Measurements from ENCODE around the gene DHX40.

DNA sequence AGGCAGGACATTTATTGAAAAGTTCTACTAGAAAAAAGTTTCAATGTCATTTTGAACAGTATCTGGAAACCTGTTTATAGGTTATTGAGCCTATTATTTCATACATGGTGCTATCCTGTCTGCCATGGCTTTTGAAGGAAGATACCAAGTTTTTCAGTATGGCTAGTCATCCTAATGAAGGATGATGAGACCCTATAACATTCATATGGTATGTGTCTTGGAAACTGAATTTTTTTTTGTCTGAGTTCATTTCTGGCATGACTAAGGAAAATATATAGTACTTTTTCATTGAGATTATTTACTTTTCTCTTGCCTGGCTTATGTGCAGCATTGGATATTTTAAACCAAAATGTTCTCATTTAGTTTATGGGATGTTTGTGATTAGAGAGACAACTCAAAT is 84.5 kb downstream of the DHX40 start:
- TF ChIP-seq, protein P1, sequence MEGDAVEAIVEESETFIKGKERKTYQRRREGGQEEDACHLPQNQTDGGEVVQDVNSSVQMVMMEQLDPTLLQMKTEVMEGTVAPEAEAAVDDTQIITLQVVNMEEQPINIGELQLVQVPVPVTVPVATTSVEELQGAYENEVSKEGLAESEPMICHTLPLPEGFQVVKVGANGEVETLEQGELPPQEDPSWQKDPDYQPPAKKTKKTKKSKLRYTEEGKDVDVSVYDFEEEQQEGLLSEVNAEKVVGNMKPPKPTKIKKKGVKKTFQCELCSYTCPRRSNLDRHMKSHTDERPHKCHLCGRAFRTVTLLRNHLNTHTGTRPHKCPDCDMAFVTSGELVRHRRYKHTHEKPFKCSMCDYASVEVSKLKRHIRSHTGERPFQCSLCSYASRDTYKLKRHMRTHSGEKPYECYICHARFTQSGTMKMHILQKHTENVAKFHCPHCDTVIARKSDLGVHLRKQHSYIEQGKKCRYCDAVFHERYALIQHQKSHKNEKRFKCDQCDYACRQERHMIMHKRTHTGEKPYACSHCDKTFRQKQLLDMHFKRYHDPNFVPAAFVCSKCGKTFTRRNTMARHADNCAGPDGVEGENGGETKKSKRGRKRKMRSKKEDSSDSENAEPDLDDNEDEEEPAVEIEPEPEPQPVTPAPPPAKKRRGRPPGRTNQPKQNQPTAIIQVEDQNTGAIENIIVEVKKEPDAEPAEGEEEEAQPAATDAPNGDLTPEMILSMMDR (IDR thresholded peaks at IDR 0.05 in 8 of 11, conservative IDR thresholded peaks at IDR 0.05 in 3 of 11) = no peak
- no peak for TF ChIP-seq POLR2AphosphoS5 (IDR thresholded peaks at IDR 0.05)
